Heart left ventricle (tissue), 13 donors: Measurements from ENCODE around the gene KDM1B.

ENCODE experiments used
- POLR2A ChIP-seq, 2 donors: fragments of 450-650 bp; IDR thresholded peaks; one replicate each; pipeline ENCODE4 v1.6.1; 2017; ENCODE audit warnings: antibody characterized with exemption in 2 of 2, mild to moderate bottlenecking in 2 of 2, moderate library complexity in 2 of 2
- TF ChIP-seq, protein P1 (sequence below), 12 donors: fragments of 200-600 bp; sonication (generic) in 4 of 12; IDR thresholded peaks; one replicate each; pipeline versions ENCODE4 v1.5.0 to v1.8.0; 2018 to 2022; ENCODE audit warnings: antibody characterized with exemption in 12 of 12, mild to moderate bottlenecking in 5 of 12
- donor health status: ischemic (EF 13 %, LVEDD 7.1; RV severe dilation, severe dysfunction).
- donor health status: DM: no; HTN: yes; CAD: no.
- donor health status: DM: no; HTN: no; CAD: no.
- donor health status: ischemic (EF 25% LVEDD 6.9; RV normal size, moderate dysfunction).
- donor health status: ischemic (EF 25% LVEDD 5.7; RV mildly dilated, moderate dysfunction).
- donor health status: ischemic (EF 35%, LVEDD 5.7; RV mildly dilated, moderate dysfunction).
- donor health status: nonischemic (EF 11% LVEDD 7.7; RV severe dilation, severe dysfunction).
- donor health status: DM: yes; HTN: yes; CAD: no.
- donor health status: PGD.
- donor health status: ischemic (EF 29% LVEDD 5.4; RV normal size, mild dysfunction).
- donor health status: nonischemic (EF 23%, LVEDD 6.1; RV moderate dilation, normal function).

DNA sequence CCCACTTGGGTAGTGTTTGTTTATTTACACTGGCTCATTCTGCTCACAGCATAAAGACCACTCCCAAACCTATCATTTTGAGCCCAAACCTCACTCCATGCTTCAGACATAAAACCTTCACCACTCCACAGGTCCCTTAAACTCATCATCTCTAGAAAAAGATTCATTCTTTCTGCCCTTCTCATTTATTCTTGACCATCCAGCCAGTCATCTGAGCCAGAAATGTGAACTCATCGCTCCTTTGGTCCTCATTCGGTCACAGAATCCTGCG is 12.7 kb upstream of the KDM1B start:
- TF ChIP-seq, protein P1, sequence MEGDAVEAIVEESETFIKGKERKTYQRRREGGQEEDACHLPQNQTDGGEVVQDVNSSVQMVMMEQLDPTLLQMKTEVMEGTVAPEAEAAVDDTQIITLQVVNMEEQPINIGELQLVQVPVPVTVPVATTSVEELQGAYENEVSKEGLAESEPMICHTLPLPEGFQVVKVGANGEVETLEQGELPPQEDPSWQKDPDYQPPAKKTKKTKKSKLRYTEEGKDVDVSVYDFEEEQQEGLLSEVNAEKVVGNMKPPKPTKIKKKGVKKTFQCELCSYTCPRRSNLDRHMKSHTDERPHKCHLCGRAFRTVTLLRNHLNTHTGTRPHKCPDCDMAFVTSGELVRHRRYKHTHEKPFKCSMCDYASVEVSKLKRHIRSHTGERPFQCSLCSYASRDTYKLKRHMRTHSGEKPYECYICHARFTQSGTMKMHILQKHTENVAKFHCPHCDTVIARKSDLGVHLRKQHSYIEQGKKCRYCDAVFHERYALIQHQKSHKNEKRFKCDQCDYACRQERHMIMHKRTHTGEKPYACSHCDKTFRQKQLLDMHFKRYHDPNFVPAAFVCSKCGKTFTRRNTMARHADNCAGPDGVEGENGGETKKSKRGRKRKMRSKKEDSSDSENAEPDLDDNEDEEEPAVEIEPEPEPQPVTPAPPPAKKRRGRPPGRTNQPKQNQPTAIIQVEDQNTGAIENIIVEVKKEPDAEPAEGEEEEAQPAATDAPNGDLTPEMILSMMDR (IDR thresholded peaks at IDR 0.05) = no peak
- TF ChIP-seq POLR2A (IDR thresholded peaks at IDR 0.05) = no peak
